ENCODE measurements around the gene BLOC1S3.
"Not testable (repeated sequence)": the region's sequence is repeated elsewhere in the genome, so short reads cannot be mapped to it uniquely, and the experiment has no call there.

BLOC1S3 gene

DNA sequence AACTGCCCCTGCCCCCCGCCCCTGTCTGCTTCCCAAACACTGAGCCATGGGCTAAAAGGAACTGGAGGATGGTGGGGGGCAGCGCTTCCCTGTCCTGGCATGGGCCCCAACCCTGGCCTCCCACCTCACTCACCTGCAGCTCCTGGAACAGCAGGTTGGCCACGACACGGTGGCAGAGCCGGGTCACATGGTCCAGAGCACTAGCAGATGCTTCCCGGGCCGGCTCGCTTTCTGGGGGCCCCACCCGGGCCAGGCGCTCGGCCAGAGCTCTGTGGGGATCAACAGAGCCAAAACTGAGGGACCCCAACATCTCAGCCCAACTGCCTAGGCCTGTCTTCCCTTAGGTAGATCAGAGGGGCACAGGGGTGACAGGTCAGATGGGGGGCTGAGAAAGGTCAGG lies 46.1 kb downstream of the BLOC1S3 start:
- DNase-seq (ENCODE audit: low read depth): no peak

GRCh38 chr19:45229056-45229455 lies 50.5 kb downstream of the BLOC1S3 start:
- not testable (repeated sequence) for DNase-seq (ENCODE audit: low read depth)

Measured in activated T-cell treated with anti-CD3 and anti-CD28 coated beads for 48 hours (primary cell).